NCI-H2081 (cell line): ENCODE results near the gene CCNA1.

Experiments used
- DNase-seq, 2 experiments: peaks; one replicate each; lab custom pipeline; 2025; lab: John Stamatoyannopoulos, UW

Gene CCNA1

DNA sequence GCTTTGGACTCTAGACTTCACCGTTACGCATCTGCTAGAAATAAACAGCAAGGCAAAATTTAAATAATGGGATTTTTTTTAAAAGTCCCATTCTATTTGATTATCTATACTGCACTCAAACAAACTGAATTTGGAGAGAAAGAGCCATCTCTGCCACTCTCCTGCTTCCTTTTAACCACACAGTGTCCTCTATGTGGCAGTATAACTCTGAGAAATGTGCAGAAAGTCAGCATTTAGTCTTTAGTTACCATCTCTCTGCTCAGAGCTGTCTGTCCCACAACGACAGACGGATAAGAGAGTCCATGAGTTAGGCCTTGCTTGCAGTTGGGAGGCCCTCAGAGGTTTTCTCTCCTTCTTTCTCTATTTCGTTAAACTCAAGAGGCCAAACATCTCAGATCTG lies 21.2 kb downstream of the CCNA1 start:
- DNase-seq = peak in 1 of 2 experiments; percentile 55

- no peak for DNase-seq
These were observed 21.8 kb downstream of the CCNA1 start for GRCh38 chr13:36454121-36454520.

DNA sequence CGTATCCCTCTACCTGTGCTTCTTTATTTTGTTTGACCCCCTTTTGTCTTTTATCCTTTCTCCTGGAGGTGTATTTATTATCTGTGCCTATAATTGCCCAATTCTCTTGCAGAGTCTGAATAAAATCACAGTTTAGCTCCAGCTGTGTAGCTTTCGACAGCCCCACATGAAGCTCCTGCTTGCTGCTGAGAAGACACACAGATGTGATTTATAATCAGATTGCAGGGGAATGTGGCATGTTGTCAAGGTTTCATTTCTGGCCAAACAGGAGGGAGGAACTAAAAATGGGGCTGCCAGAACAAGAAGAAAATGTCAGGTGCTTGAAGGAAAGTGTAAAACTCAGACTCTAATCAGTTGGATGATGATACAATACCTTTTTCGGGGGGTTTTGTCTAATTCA lies 22.7 kb downstream of the CCNA1 start:
- peak in 1 of 2 experiments; percentile 53 for DNase-seq

- no peak for DNase-seq
These were observed 24.3 kb downstream of the CCNA1 start for GRCh38 chr13:36456577-36456976.

DNA sequence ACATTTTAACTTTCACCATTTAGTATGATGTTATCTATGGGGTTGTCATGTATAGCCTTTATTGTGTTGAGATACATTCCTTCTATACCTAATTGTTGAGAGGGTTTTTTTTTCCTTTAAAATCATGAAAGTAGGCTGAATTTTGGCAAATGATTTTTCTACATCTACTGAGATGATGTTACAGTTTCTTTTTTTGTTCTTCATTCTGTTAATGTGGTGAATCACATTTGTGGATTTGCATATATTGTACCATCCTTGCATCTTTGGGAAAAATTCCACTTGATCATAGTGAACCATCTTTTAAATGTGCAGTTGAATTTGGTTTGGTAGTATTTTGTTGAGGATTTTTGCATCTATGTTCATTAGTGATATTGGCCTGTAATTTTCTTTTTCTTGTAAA lies 29.2 kb downstream of the CCNA1 start:
- no peak for DNase-seq

DNA sequence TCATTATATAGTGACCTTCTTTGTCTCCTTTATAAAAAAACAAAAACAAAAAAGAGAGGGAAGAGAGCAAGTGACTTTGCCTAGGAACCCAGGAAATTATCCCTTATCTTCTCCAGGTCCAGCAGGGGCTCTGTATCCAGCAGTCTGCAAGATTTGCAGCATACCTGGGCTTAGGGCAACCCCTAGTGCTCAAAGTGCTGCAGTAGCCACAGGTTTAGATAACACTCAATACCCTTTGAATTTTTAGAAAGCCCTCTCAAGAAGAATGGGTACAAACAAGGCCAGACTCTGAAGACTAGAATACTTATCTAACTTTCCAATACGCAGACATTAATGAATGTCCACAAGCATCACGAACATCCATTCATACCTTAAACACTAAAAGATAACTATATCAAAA lies 43.2 kb downstream of the CCNA1 start:
- DNase-seq = peak in 1 of 2 experiments; percentile 6

DNA sequence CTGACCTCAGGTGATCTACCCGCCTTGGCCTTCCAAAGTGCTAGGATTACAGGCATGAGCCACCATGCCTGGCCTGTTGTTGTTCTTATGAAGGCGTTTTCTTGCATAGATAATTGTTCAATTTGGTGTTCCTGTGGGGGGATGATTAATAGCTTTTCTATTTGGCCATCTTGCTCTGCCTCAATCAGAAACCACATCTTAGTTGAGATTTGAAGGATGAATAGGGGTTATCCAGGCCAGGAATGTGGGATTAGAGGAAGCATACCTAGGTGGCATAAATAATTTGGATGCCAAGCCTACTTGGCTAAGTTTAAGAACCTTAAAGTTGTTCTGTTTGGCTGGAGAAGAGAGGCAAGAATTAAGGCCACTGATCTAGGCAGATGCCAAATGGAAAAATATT lies 44.4 kb downstream of the CCNA1 start:
- DNase-seq = no peak

- no peak for DNase-seq
These were observed 48.6 kb downstream of the CCNA1 start for GRCh38 chr13:36480726-36481427.

DNA sequence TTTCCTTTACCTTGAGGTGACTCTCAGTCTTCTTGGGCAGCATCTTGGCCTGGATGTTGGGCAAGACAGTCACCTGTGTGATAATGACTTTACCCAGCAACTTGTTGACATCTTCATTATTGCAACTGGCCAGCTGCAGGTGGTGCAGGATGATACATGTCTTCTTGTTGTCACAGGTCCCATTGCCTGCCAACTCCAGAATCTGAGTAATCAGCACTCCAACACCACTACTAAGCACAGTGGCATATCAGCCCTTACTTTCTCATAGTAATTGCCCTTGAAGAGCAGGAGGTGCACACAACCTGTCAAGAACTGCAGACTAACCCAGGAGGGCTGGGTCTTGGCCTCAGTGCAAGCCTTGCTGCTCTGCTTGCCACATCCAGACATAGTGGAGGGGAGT lies 57.8 kb downstream of the CCNA1 start:
- DNase-seq = no peak
